ENCODE measurements around the gene CNTNAP2.

The CNTNAP2 gene

DNA sequence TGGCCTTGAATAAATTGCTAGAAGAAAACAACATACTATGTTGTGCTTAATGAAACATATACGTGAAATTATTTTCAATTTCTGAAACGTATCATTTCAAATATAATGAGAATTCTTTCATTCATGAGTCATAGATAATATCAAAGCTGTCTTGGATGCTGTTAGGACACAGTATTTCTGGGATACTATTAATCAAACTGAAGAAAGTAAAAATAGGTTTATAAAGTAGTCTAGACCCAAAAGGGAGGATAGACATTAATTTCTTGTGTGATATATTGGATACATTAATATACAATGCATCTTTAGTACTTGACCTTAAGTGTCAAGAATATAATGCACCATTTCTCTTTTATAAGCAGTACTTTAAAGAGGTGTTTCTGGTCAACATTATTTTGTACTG lies 89.7 kb downstream of the CNTNAP2 start:
- H3K9me3 ChIP-seq (ENCODE audit: insufficient read depth, low read length), result no peaks in the 10 kb centered on the region
- no peak overlapping the region for H3K4me2 ChIP-seq (ENCODE audit: low read depth, low read length, poor library complexity, severe bottlenecking)
- TF ChIP-seq EZH2phosphoT487 (conservative IDR thresholded peaks at IDR 0.05; ENCODE audit: low read length), result no peak
- no peak overlapping the region for H2AFZ ChIP-seq (ENCODE audit: low read depth, low read length, severe bottlenecking)
- no peaks in the 10 kb centered on the region for H3K36me3 ChIP-seq (ENCODE audit: low read length)
- H3K4me3 ChIP-seq (ENCODE audit: insufficient read depth, low read length, poor library complexity, severe bottlenecking), result no peak overlapping the region
- H3K9me2 ChIP-seq (replicated peaks; ENCODE audit: insufficient read depth, low read length), result no peaks in the 10 kb centered on the region
- no peaks in the 10 kb centered on the region for H3K79me2 ChIP-seq (ENCODE audit: insufficient read depth, low read length)
- H4K20me1 ChIP-seq (ENCODE audit: low read depth, low read length), result no peaks in the 10 kb centered on the region
- no peak overlapping the region for H3K27ac ChIP-seq (ENCODE audit: low read depth, low read length)
- H3K9ac ChIP-seq (ENCODE audit: low read length), result no peak overlapping the region
- no peaks in the 10 kb centered on the region for H3K27me3 ChIP-seq (ENCODE audit: low read length)
- H3F3A ChIP-seq (ENCODE audit: insufficient read depth), result no peaks in the 10 kb centered on the region

DNA sequence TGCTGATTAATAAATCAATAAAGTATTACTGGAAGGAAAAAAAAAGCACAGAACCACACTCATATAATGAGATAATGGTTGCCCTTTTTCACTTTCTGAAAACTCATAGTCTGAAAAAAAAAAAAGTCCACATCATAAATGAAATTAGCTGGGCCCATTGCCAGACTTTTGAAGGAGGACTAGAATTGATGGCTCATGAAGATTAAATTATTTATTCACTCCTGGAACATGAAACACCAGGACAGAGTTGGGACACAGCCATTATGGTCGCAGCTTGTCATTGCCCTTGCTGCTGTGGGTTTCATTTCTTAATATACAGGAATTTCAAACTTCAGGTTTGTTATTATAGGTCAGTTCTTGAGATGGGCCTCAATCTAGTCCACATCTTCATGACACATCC lies 91.9 kb downstream of the CNTNAP2 start:
- no peak overlapping the region for H3K9ac ChIP-seq (ENCODE audit: low read length)
- no peak overlapping the region for H3K4me2 ChIP-seq (ENCODE audit: low read depth, low read length, poor library complexity, severe bottlenecking)
- no peaks in the 10 kb centered on the region for H3K9me3 ChIP-seq (ENCODE audit: insufficient read depth, low read length)
- TF ChIP-seq EZH2phosphoT487 (conservative IDR thresholded peaks at IDR 0.05; ENCODE audit: low read length), result no peak
- TF ChIP-seq, protein P1, sequence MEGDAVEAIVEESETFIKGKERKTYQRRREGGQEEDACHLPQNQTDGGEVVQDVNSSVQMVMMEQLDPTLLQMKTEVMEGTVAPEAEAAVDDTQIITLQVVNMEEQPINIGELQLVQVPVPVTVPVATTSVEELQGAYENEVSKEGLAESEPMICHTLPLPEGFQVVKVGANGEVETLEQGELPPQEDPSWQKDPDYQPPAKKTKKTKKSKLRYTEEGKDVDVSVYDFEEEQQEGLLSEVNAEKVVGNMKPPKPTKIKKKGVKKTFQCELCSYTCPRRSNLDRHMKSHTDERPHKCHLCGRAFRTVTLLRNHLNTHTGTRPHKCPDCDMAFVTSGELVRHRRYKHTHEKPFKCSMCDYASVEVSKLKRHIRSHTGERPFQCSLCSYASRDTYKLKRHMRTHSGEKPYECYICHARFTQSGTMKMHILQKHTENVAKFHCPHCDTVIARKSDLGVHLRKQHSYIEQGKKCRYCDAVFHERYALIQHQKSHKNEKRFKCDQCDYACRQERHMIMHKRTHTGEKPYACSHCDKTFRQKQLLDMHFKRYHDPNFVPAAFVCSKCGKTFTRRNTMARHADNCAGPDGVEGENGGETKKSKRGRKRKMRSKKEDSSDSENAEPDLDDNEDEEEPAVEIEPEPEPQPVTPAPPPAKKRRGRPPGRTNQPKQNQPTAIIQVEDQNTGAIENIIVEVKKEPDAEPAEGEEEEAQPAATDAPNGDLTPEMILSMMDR (IDR thresholded peaks at IDR 0.05; ENCODE audit: insufficient read depth, low read length, poor library complexity, severe bottlenecking), result no peak
- H2AFZ ChIP-seq (ENCODE audit: low read depth, low read length, severe bottlenecking), result no peak overlapping the region
- H3F3A ChIP-seq (ENCODE audit: insufficient read depth), result no peaks in the 10 kb centered on the region
- no peaks in the 10 kb centered on the region; the same call in 1 of the 2 replicates for H3K9me2 ChIP-seq (replicated peaks; ENCODE audit: insufficient read depth, low read length)
- H3K27me3 ChIP-seq (ENCODE audit: low read length), result no peaks in the 10 kb centered on the region
- H4K20me1 ChIP-seq (ENCODE audit: low read depth, low read length), result no peaks in the 10 kb centered on the region
- H3K4me3 ChIP-seq (ENCODE audit: insufficient read depth, low read length, poor library complexity, severe bottlenecking), result no peak overlapping the region
- H3K27ac ChIP-seq (ENCODE audit: low read depth, low read length), result no peak overlapping the region
- no peaks in the 10 kb centered on the region for H3K36me3 ChIP-seq (ENCODE audit: low read length)
- H3K79me2 ChIP-seq (ENCODE audit: insufficient read depth, low read length), result no peaks in the 10 kb centered on the region

DNA sequence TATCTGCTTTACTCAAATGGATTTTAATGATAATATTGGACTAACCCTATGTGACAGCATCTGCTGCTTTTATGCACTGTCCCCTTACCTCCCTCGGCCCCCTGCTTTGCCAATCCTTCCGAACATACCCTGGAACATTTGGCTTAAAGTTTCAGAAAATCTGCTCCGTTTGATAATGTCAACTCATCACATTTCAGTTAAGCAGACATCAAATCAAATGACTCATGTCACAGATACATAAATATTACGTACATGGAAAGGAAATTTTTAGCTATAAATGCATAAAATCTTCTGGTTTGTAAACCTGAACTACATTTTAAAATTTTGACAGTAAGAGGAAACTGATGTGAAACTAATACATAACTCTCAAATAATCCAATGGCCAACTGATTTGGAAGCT lies 98.2 kb downstream of the CNTNAP2 start:
- Histone ChIP-seq H3K79me2 (ENCODE audit: insufficient read depth, low read length) (no peaks in the 10 kb centered on the region), H3K27me3 (ENCODE audit: low read length) (no peaks in the 10 kb centered on the region), H2AFZ (ENCODE audit: low read depth, low read length, severe bottlenecking) (no peak overlapping the region), H3K4me3 (ENCODE audit: insufficient read depth, low read length, poor library complexity, severe bottlenecking) (no peak overlapping the region), H3K9ac (ENCODE audit: low read length) (no peak overlapping the region), H3K9me2 (replicated peaks; ENCODE audit: insufficient read depth, low read length) (no peaks in the 10 kb centered on the region; the same call in 1 of the 2 replicates), H3F3A (ENCODE audit: insufficient read depth) (no peaks in the 10 kb centered on the region), H3K4me2 (ENCODE audit: low read depth, low read length, poor library complexity, severe bottlenecking) (no peak overlapping the region), H3K36me3 (ENCODE audit: low read length) (no peaks in the 10 kb centered on the region), H3K9me3 (ENCODE audit: insufficient read depth, low read length) (no peaks in the 10 kb centered on the region), H4K20me1 (ENCODE audit: low read depth, low read length) (no peaks in the 10 kb centered on the region), H3K27ac (ENCODE audit: low read depth, low read length) (no peak overlapping the region)
- no peak for TF ChIP-seq EZH2phosphoT487 (conservative IDR thresholded peaks at IDR 0.05; ENCODE audit: low read length)
- TF ChIP-seq, protein P1 (IDR thresholded peaks at IDR 0.05; ENCODE audit: insufficient read depth, low read length, poor library complexity, severe bottlenecking), result no peak

DNA sequence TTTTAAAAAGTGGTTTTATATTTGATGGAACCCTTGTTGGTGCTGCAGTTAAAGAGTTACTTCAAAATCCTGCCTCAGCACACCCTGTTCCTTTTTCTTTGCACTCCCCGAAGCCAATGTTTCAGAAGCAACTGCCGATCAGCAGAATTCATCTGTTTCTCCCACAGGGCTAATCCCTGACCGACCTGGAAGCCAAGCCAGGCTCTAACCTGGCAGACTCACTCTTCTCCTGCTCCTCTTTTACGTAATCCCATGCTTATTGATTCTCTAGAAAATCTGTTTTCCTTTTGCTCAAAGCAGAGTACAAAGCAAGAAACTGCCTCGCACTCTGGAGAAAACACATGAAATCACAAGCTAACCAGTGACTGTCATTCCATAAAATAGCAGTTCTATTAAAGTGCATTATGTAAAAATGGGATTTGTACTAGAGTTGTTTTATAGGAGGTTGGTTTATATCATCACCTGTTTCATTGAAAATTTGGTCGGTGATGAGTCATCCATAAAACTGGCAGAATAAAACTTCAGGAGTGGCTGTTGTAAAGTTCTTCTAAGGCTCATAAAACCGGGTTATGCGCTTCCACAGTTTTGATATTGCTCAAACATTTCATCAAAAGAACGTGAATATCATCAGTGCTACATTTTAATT lies 99.9 kb downstream of the CNTNAP2 start:
- no peaks in the 10 kb centered on the region for H3K27me3 ChIP-seq (ENCODE audit: low read length)
- H3F3A ChIP-seq (ENCODE audit: insufficient read depth), result no peaks in the 10 kb centered on the region
- no peak overlapping the region for H3K4me3 ChIP-seq (ENCODE audit: insufficient read depth, low read length, poor library complexity, severe bottlenecking)
- H3K9me2 ChIP-seq (replicated peaks; ENCODE audit: insufficient read depth, low read length), result no peaks in the 10 kb centered on the region; the same call in 1 of the 2 replicates
- H3K27ac ChIP-seq (ENCODE audit: low read depth, low read length), result no peak overlapping the region
- H3K9me3 ChIP-seq (ENCODE audit: insufficient read depth, low read length), result no peaks in the 10 kb centered on the region
- no peaks in the 10 kb centered on the region for H4K20me1 ChIP-seq (ENCODE audit: low read depth, low read length)
- TF ChIP-seq EZH2phosphoT487 (conservative IDR thresholded peaks at IDR 0.05; ENCODE audit: low read length), result no peak
- TF ChIP-seq, protein P1 (IDR thresholded peaks at IDR 0.05; ENCODE audit: insufficient read depth, low read length, poor library complexity, severe bottlenecking), result no peak
- no peak overlapping the region for H2AFZ ChIP-seq (ENCODE audit: low read depth, low read length, severe bottlenecking)
- no peak overlapping the region for H3K9ac ChIP-seq (ENCODE audit: low read length)
- H3K36me3 ChIP-seq (ENCODE audit: low read length), result no peaks in the 10 kb centered on the region
- no peaks in the 10 kb centered on the region for H3K79me2 ChIP-seq (ENCODE audit: insufficient read depth, low read length)
- no peak overlapping the region for H3K4me2 ChIP-seq (ENCODE audit: low read depth, low read length, poor library complexity, severe bottlenecking)
